H1 (cell line): ENCODE results near the gene NAV3. TPM values are rescaled to one million over a fixed set of nuclear protein-coding genes. Genes with fewer than 3 reads are reported as not detected.

Experiments used
- CTCF ChIA-PET: fragments of 300-600 bp; sonication (Branson Sonifier 250); formaldehyde crosslinking; loops from one replicate; lab custom pipeline; 2021; ENCODE audit not compliant: partially characterized antibody; lab: Charles Lee
- POLR2A ChIA-PET: fragments of 300-600 bp; sonication (Branson Sonifier 250); formaldehyde crosslinking; loops from one replicate; lab custom pipeline; 2021; ENCODE audit warnings: inconsistent platforms; ENCODE audit not compliant: partially characterized antibody; lab: Charles Lee
- DNase-seq, 2 experiments: peaks; one replicate each; pipeline versions ENCODE4 v3.0.0 to v3.0.0-alpha.2; 2010 to 2022; ENCODE audit warnings: low spot score in 2 of 2, low read depth in 1 of 2, mixed read lengths in 1 of 2
- FAIRE-seq: peaks from 2 replicates; lab custom pipeline; 2011; peaks lifted over from hg19 to GRCh38; lab: Jason Lieb, UNC
- H2AFZ ChIP-seq: 2 replicates; pipeline ENCODE4 v1.8.1; 2012; ENCODE audit warnings: low read length, inconsistent platforms
- H2AK5ac ChIP-seq: 2 replicates; pipeline ENCODE4 v1.6.1; 2013; ENCODE audit warnings: low read depth, low read length
- H2BK120ac ChIP-seq: replicated peaks from 2 replicates; pipeline ENCODE3; 2013; ENCODE audit warnings: low read depth, low read length, inconsistent platforms
- H2BK12ac ChIP-seq: 2 replicates; pipeline ENCODE4 v1.6.1; 2013; ENCODE audit warnings: low read depth, low read length
- H2BK15ac ChIP-seq: 2 replicates; pipeline ENCODE4 v1.6.1; 2013; ENCODE audit warnings: low read length
- H2BK20ac ChIP-seq: 2 replicates; pipeline ENCODE4 v1.6.1; 2013; ENCODE audit warnings: low read length
- H2BK5ac ChIP-seq: 2 replicates; pipeline ENCODE4 v1.6.1; 2013; ENCODE audit warnings: low read depth, low read length
- H3K14ac ChIP-seq: 2 replicates; pipeline ENCODE4 v1.6.1; 2013; ENCODE audit warnings: inconsistent platforms; ENCODE audit not compliant: insufficient read length
- H3K18ac ChIP-seq: 2 replicates; pipeline ENCODE4 v1.6.1; 2013; ENCODE audit warnings: low read length; ENCODE audit errors: extremely low read depth
- H3K23ac ChIP-seq: 2 replicates; pipeline ENCODE4 v1.6.1; 2013; ENCODE audit warnings: inconsistent platforms; ENCODE audit not compliant: insufficient read length
- H3K23me2 ChIP-seq: 2 replicates; pipeline ENCODE4 v1.6.1; 2013; ENCODE audit warnings: low read depth, low read length
- H3K27ac ChIP-seq: 2 replicates; pipeline ENCODE4 v1.6.1; 2011; ENCODE audit warnings: low read depth, low read length, inconsistent platforms
- H3K27me3 ChIP-seq, 4 experiments: replicated peaks in 1 of 4; 1 replicate in 1 of 4; 2 replicates in 3 of 4; pipeline versions ENCODE4 v1.6.1 to v1.8.1; 2011 to 2013; ENCODE audit warnings: low read length in 3 of 4, mild to moderate bottlenecking in 3 of 4, inconsistent platforms in 2 of 4, mixed read lengths in 2 of 4, moderate library complexity in 1 of 4; ENCODE audit not compliant: control insufficient read depth in 3 of 4, insufficient read depth in 3 of 4; ENCODE audit errors: extremely low read depth in 1 of 4
- H3K36me3 ChIP-seq, 4 experiments: 2 replicates each; pipeline versions ENCODE4 v1.6.1 to v1.8.1; 2011 to 2013; ENCODE audit warnings: mild to moderate bottlenecking in 4 of 4, low read length in 3 of 4, moderate library complexity in 2 of 4, control low read depth in 1 of 4, inconsistent platforms in 1 of 4; ENCODE audit not compliant: insufficient read depth in 4 of 4, control insufficient read depth in 2 of 4
- H3K4ac ChIP-seq: replicated peaks from 2 replicates; pipeline ENCODE3; 2013; ENCODE audit warnings: low read length, low read depth, mixed read lengths, inconsistent platforms; ENCODE audit not compliant: insufficient read length
- H3K4me1 ChIP-seq, 4 experiments: replicated peaks in 1 of 4; 1 replicate in 1 of 4; 2 replicates in 3 of 4; pipeline versions ENCODE4 v1.6.1 to v1.8.1; 2011 to 2013; ENCODE audit warnings: low read length in 3 of 4, inconsistent platforms in 2 of 4, mixed read lengths in 1 of 4; ENCODE audit not compliant: insufficient read depth in 4 of 4, control insufficient read depth in 3 of 4
- H3K4me2 ChIP-seq, 2 experiments: 2 replicates each; pipeline versions ENCODE4 v1.6.1 to v1.8.1; 2011 to 2013; ENCODE audit warnings: low read depth in 2 of 2, low read length in 2 of 2, control low read depth in 1 of 2, inconsistent platforms in 1 of 2, mild to moderate bottlenecking in 1 of 2; ENCODE audit not compliant: insufficient read depth in 1 of 2
- H3K4me3 ChIP-seq, 4 experiments: fragments of 200-600, 300-600 bp in 1 of 4; sonication (generic), shearing (Covaris generic), sonication (Bioruptor Twin) in 1 of 4; 2 replicates each; pipeline versions ENCODE4 v1.5.1 to v1.8.1; 2011 to 2016; ENCODE audit warnings: low read length in 4 of 4, low read depth in 3 of 4, control low read depth in 2 of 4, inconsistent platforms in 2 of 4, mild to moderate bottlenecking in 2 of 4, mixed read lengths in 1 of 4, moderate library complexity in 1 of 4; ENCODE audit not compliant: insufficient read depth in 2 of 4; ENCODE audit errors: extremely low read depth in 1 of 4
- H3K56ac ChIP-seq: replicated peaks from 2 replicates; pipeline ENCODE3; 2013; ENCODE audit warnings: low read depth, mild to moderate bottlenecking, mixed read lengths, low read length, inconsistent platforms; ENCODE audit not compliant: insufficient read length
- H3K79me1 ChIP-seq: 2 replicates; pipeline ENCODE4 v1.6.1; 2013; ENCODE audit warnings: low read depth, low read length, control low read depth
- H3K79me2 ChIP-seq, 2 experiments: 2 replicates each; pipeline versions ENCODE4 v1.6.1 to v1.8.1; 2012 to 2013; ENCODE audit warnings: low read length in 2 of 2, mild to moderate bottlenecking in 2 of 2, inconsistent platforms in 1 of 2; ENCODE audit not compliant: insufficient read depth in 2 of 2, control insufficient read depth in 1 of 2
- H3K9ac ChIP-seq, 4 experiments: replicated peaks in 1 of 4; 1 replicate in 1 of 4; 2 replicates in 3 of 4; pipeline versions ENCODE4 v1.6.1 to v1.8.1; 2011 to 2013; ENCODE audit warnings: low read depth in 3 of 4, low read length in 3 of 4, control low read depth in 2 of 4, mild to moderate bottlenecking in 2 of 4, moderate library complexity in 2 of 4, inconsistent platforms in 1 of 4; ENCODE audit errors: extremely low read depth in 1 of 4
- H3K9me3 ChIP-seq, 2 experiments: 2 replicates each; pipeline versions ENCODE4 v1.6.1 to v1.8.1; 2012 to 2013; ENCODE audit warnings: mild to moderate bottlenecking in 2 of 2, moderate library complexity in 2 of 2, control low read depth in 1 of 2, inconsistent platforms in 1 of 2, low read depth in 1 of 2, low read length in 1 of 2, mixed read lengths in 1 of 2; ENCODE audit not compliant: insufficient read depth in 2 of 2
- H4K20me1 ChIP-seq, 2 experiments: replicated peaks in 1 of 2; 2 replicates each; pipeline versions ENCODE3 to v1.8.1; 2011 to 2013; ENCODE audit warnings: inconsistent platforms in 2 of 2, low read length in 2 of 2, mild to moderate bottlenecking in 1 of 2; ENCODE audit not compliant: insufficient read depth in 2 of 2, control insufficient read depth in 1 of 2
- H4K5ac ChIP-seq: 2 replicates; pipeline ENCODE4 v1.6.1; 2013; ENCODE audit warnings: low read length, low read depth, mixed read lengths, inconsistent platforms; ENCODE audit not compliant: insufficient read length
- H4K8ac ChIP-seq: 2 replicates; pipeline ENCODE4 v1.8.0; 2013; ENCODE audit warnings: mild to moderate bottlenecking, moderate library complexity, low read length, inconsistent platforms; ENCODE audit not compliant: insufficient read depth; ENCODE audit errors: extremely low read depth
- H4K91ac ChIP-seq: replicated peaks from 2 replicates; pipeline ENCODE3; 2013; ENCODE audit warnings: low read length, mixed read lengths, inconsistent platforms; ENCODE audit not compliant: insufficient read length
- BCL11A ChIP-seq, 2 experiments: IDR thresholded peaks; one replicate each; pipeline ENCODE4 v1.6.1; 2011; ENCODE audit warnings: low read depth in 2 of 2, low read length in 2 of 2, mild to moderate bottlenecking in 2 of 2
- HDAC2 ChIP-seq, 2 experiments: fragments of 300-600 bp in 1 of 2; sonication (generic) in 1 of 2; IDR thresholded peaks; 2 replicates each; pipeline ENCODE4 v1.6.1; 2011 to 2012; ENCODE audit warnings: low read depth in 2 of 2, low read length in 2 of 2, mild to moderate bottlenecking in 2 of 2, moderate library complexity in 2 of 2, borderline replicate concordance in 1 of 2, inconsistent platforms in 1 of 2
- KDM1A ChIP-seq: fragments of 200-600, 300-600 bp; sonication (generic); IDR thresholded peaks from 2 replicates; pipeline ENCODE4 v1.7.1; 2016; ENCODE audit warnings: mild to moderate bottlenecking, low read length, borderline replicate concordance
- NRF1 ChIP-seq: IDR thresholded peaks from 2 replicates; pipeline ENCODE4 v1.6.1; 2011; ENCODE audit warnings: mild to moderate bottlenecking, low read depth, low read length, improper control_type of control experiment
- PHF8 ChIP-seq: fragments of 200-600 bp; sonication (generic); conservative IDR thresholded peaks from 2 replicates; pipeline ENCODE4 v1.7.1; 2012; ENCODE audit warnings: low read depth, mild to moderate bottlenecking, inconsistent platforms, low read length, moderate library complexity
- POU5F1 ChIP-seq: IDR thresholded peaks from 2 replicates; pipeline ENCODE4 v1.6.1; 2011; ENCODE audit warnings: low read depth, mild to moderate bottlenecking, low read length, moderate library complexity
- SP4 ChIP-seq: IDR thresholded peaks from 2 replicates; pipeline ENCODE4 v1.6.1; 2012; ENCODE audit warnings: low read length, inconsistent platforms
- SRF ChIP-seq: IDR thresholded peaks from 2 replicates; pipeline ENCODE4 v1.6.1; 2011; ENCODE audit warnings: mild to moderate bottlenecking, low read depth, low read length, moderate library complexity
- TBP ChIP-seq: IDR thresholded peaks from 2 replicates; pipeline ENCODE4 v1.6.1; 2011; ENCODE audit warnings: low read depth, low read length, improper control_type of control experiment
- YY1 ChIP-seq: IDR thresholded peaks from 2 replicates; pipeline ENCODE4 v1.6.1; 2011; ENCODE audit warnings: low read depth, mild to moderate bottlenecking, low read length
- ZNF274 ChIP-seq: IDR thresholded peaks from 2 replicates; pipeline ENCODE4 v1.7.0; 2012; ENCODE audit warnings: low read length, borderline replicate concordance; ENCODE audit errors: extremely low read depth
- WGBS, 2 experiments: shearing (Covaris generic) in 1 of 2; methylation state at CpG; one replicate each; pipeline versions ENCODE4 v1.1.6 to v1.1.7; 2013 to 2015; ENCODE audit warnings: low lambda C conversion rate in 2 of 2, mixed read lengths in 2 of 2, inconsistent platforms in 1 of 2, low coverage in 1 of 2, missing lambda C conversion rate in 1 of 2; ENCODE audit not compliant: insufficient replicate concordance in 2 of 2, insufficient coverage in 1 of 2, insufficient read length in 1 of 2; ENCODE audit errors: extremely low coverage in 1 of 2, missing lambda C conversion rate in 1 of 2; 5-methylcytosine and 5-hydroxymethylcytosine counted together
- polyA plus RNA-seq, 7 experiments: library from polyadenylated mRNA; depleted of rRNA in 3 of 7; stranded (reverse) in 5 of 7; unstranded in 2 of 7; fragments of >200 nt in 5 of 7; fragments of 200-250 nt in 2 of 7; gene quantifications; 1 replicate in 5 of 7; 2 replicates in 1 of 7; 4 replicates in 1 of 7; pipeline versions ENCODE4 v1.2.1 to v1.2.3, GENCODE V29; 2011 to 2013; ENCODE audit warnings: missing spikeins in 2 of 7, mixed read lengths in 2 of 7
- total RNA-seq: library from RNA; stranded (reverse); fragmentation: NEBNext Ultra II Directional; extraction: Animal tissue kit (Norgen Biotek cat#: 25700); gene quantifications from 2 replicates; pipeline ENCODE4 v1.2.1, GENCODE V29; 2021
- TF ChIP-seq, protein P1 (sequence below): IDR thresholded peaks from 2 replicates; pipeline ENCODE4 v1.6.1; 2012; ENCODE audit warnings: low read length, inconsistent platforms
- TF ChIP-seq, protein P2 (sequence below): IDR thresholded peaks from 2 replicates; pipeline ENCODE4 v1.6.1; 2011; ENCODE audit warnings: low read depth, mild to moderate bottlenecking, low read length; ENCODE audit not compliant: insufficient read depth

NAV3 gene
- total and polyA plus RNA-seq, 2 of the 8 experiments (the other 6 are each of a cell fraction or from before 2014, with no cell fraction given): 0.47 to 5.0 TPM

- H3K27me3 ChIP-seq: no peaks in the 10 kb centered on the region
- no peak overlapping the region for H3K4ac ChIP-seq
- no peak overlapping the region for H4K91ac ChIP-seq
- H3K79me2 ChIP-seq: no peaks in the 10 kb centered on the region
- no peak overlapping the region for H2BK120ac ChIP-seq
- no peak overlapping the region for H3K4me3 ChIP-seq
- no peaks in the 10 kb centered on the region for H3K36me3 ChIP-seq
- H2BK5ac ChIP-seq: no peak overlapping the region
- H2AK5ac ChIP-seq: no peak overlapping the region
- no peaks in the 10 kb centered on the region for H3K79me1 ChIP-seq
- no peak overlapping the region for H3K56ac ChIP-seq
- no peak overlapping the region for H3K14ac ChIP-seq
- no peak overlapping the region for H4K5ac ChIP-seq
- ChIA-PET CTCF (interaction anchor here (1.2 kb wide), 1 partner anchor 9 kb away, joined by 3 read pairs; no protein-coding TSS in a partner anchor), POLR2A (no interaction called here)
- H4K20me1 ChIP-seq: no peaks in the 10 kb centered on the region
- H2BK20ac ChIP-seq: no peak overlapping the region
- no peak overlapping the region for H3K9ac ChIP-seq
- 83% methylated on average over 1 of the region's 1 CpG; no CpG with 5 or more reads in 1 of the 2 experiments for WGBS, 2 experiments
- FAIRE-seq (no peak), DNase-seq (no peak)
- no peak overlapping the region for H2AFZ ChIP-seq
- no peaks in the 10 kb centered on the region for H3K9me3 ChIP-seq
- no peak overlapping the region for H3K18ac ChIP-seq
- H3K23ac ChIP-seq: no peak overlapping the region
- H2BK15ac ChIP-seq: no peak overlapping the region
- no peak overlapping the region for H3K27ac ChIP-seq
- H2BK12ac ChIP-seq: no peak overlapping the region
- H4K8ac ChIP-seq: no peak overlapping the region
- H3K4me1 ChIP-seq: no peaks in the 10 kb centered on the region
- no peaks in the 10 kb centered on the region for H3K23me2 ChIP-seq
- no peak overlapping the region for H3K4me2 ChIP-seq
- TF ChIP-seq PHF8 (no peak), NRF1 (no peak), ZNF274 (no peak), SP4 (no peak), BCL11A (IDR thresholded peaks at IDR 0.05; ENCODE audit: low read depth in 2 of 2, low read length in 2 of 2) (no peak), YY1 (no peak), POU5F1 (no peak), SRF (no peak), TBP (no peak), KDM1A (no peak), HDAC2 (IDR thresholded peaks at IDR 0.05; ENCODE audit: borderline replicate concordance in 1 of 2, low read depth in 2 of 2, low read length in 2 of 2) (no peak)
- TF ChIP-seq, protein P1, sequence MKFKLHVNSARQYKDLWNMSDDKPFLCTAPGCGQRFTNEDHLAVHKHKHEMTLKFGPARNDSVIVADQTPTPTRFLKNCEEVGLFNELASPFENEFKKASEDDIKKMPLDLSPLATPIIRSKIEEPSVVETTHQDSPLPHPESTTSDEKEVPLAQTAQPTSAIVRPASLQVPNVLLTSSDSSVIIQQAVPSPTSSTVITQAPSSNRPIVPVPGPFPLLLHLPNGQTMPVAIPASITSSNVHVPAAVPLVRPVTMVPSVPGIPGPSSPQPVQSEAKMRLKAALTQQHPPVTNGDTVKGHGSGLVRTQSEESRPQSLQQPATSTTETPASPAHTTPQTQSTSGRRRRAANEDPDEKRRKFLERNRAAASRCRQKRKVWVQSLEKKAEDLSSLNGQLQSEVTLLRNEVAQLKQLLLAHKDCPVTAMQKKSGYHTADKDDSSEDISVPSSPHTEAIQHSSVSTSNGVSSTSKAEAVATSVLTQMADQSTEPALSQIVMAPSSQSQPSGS: no peak
- TF ChIP-seq, protein P2, sequence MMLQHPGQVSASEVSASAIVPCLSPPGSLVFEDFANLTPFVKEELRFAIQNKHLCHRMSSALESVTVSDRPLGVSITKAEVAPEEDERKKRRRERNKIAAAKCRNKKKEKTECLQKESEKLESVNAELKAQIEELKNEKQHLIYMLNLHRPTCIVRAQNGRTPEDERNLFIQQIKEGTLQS: no peak
These were observed 110.7 kb downstream of the NAV3 start for GRCh38 chr12:77941401-77941800.
